ENCODE results near the gene SIRT4. TPM values are rescaled to one million over a fixed set of nuclear protein-coding genes. Genes with fewer than 3 reads are reported as not detected.

Gene SIRT4
- total RNA-seq, 1 experiment from 2014 or later = 2.8 TPM

GRCh38 chr12:120332041-120332440 is 29.9 kb downstream of the SIRT4 start:
- no peaks in the 10 kb centered on the region for H3K4me1 ChIP-seq (ENCODE audit: control insufficient read depth in 1 of 2, insufficient read depth in 2 of 2, low read length in 2 of 2)

GRCh38 chr12:120332523-120332922 is 30.4 kb downstream of the SIRT4 start:
- Histone ChIP-seq H2AFZ (ENCODE audit: low read depth, low read length, poor library complexity, severe bottlenecking) (no peak overlapping the region), H3K9me3 (ENCODE audit: control insufficient read depth in 1 of 2, insufficient read depth in 1 of 2, low read depth in 1 of 2, low read length in 2 of 2) (0 out of 4 replicates have a peak, but pooled peaks cover under 1 to 2% of the 10 kb centered on the region in 2 experiments), H3K9me2 (ENCODE audit: insufficient read depth) (no peaks in the 10 kb centered on the region), H3K27ac (ENCODE audit: low read depth, low read length) (no peak overlapping the region), H3K9ac (ENCODE audit: low read length) (no peak overlapping the region), H3K4me2 (ENCODE audit: low read length) (no peak overlapping the region), H3K4me3 (replicated peaks in 1 of 2; ENCODE audit: low read depth in 1 of 2, low read length in 2 of 2) (no peak overlapping the region), H3K79me2 (ENCODE audit: insufficient read depth, low read length) (no peaks in the 10 kb centered on the region), H3K36me3 (ENCODE audit: control insufficient read depth in 1 of 2, insufficient read depth in 2 of 2, low read length in 2 of 2) (no peaks in the 10 kb centered on the region), H3K4me1 (ENCODE audit: control insufficient read depth in 1 of 2, insufficient read depth in 2 of 2, low read length in 2 of 2) (no peaks in the 10 kb centered on the region), H4K20me1 (ENCODE audit: insufficient read depth) (no peaks in the 10 kb centered on the region), H3K27me3 (ENCODE audit: insufficient read depth, low read length) (no peaks in the 10 kb centered on the region)
- no peak for DNase-seq (ENCODE audit: low read depth, low spot score)
- ATAC-seq = no peak
- intact Hi-C loops (cut with micrococcal nuclease) = loop anchor here (10.0 kb wide), 1 partner anchor 382 kb away; the partner anchor contains the start of gene UNC119B
- CTCF ChIA-PET = no interaction called here
- POLR2A ChIA-PET = interaction anchor here (0.7 kb wide), 1 partner anchor 249 kb away, joined by 3 read pairs; the partner anchor contains the start of gene POP5
- RAD21 ChIA-PET (ENCODE audit: low non-redundant PET in 1 of 2, low total read pairs in 2 of 2, uncharacterized antibody in 2 of 2, unreplicated experiment in 2 of 2) = no interaction called here
- no TSS peak for BruUV-seq (replicated peaks)
- TF ChIP-seq SRF (IDR thresholded peaks at IDR 0.05; ENCODE audit: low read depth) (no peak), RAD21 (IDR thresholded peaks at IDR 0.05; ENCODE audit: low read depth) (no peak), CBX3 (IDR thresholded peaks at IDR 0.05; ENCODE audit: low read depth) (no peak), TCF7L2 (IDR thresholded peaks at IDR 0.05; ENCODE audit: borderline replicate concordance, extremely low read depth, insufficient read depth, insufficient read length) (no peak), CTCF (IDR thresholded peaks at IDR 0.05 in 2 of 3, conservative IDR thresholded peaks at IDR 0.05 in 1 of 3; ENCODE audit: borderline replicate concordance in 1 of 3, insufficient read depth in 1 of 3, low read depth in 2 of 3, low read length in 2 of 3) (no peak), ZBTB33 (IDR thresholded peaks at IDR 0.05; ENCODE audit: extremely low read depth, insufficient replicate concordance, low read length) (no peak), ELF1 (IDR thresholded peaks at IDR 0.05; ENCODE audit: borderline replicate concordance, low read depth) (no peak), CEBPB (IDR thresholded peaks at IDR 0.05; ENCODE audit: low read depth) (no peak), REST (IDR thresholded peaks at IDR 0.05; ENCODE audit: low read depth) (no peak)

More at GRCh38 chr12:120332041-120332440, 29.9 kb downstream of the SIRT4 start:
- Histone ChIP-seq H4K20me1 (ENCODE audit: insufficient read depth) (no peaks in the 10 kb centered on the region), H3K9ac (ENCODE audit: low read length) (no peak overlapping the region), H3K79me2 (ENCODE audit: insufficient read depth, low read length) (no peaks in the 10 kb centered on the region), H3K27ac (ENCODE audit: low read depth, low read length) (no peak overlapping the region), H3K4me3 (replicated peaks in 1 of 2; ENCODE audit: low read depth in 1 of 2, low read length in 2 of 2) (no peak overlapping the region), H2AFZ (ENCODE audit: low read depth, low read length, poor library complexity, severe bottlenecking) (no peak overlapping the region), H3K9me3 (ENCODE audit: control insufficient read depth in 1 of 2, insufficient read depth in 1 of 2, low read depth in 1 of 2, low read length in 2 of 2) (no peaks in the 10 kb centered on the region), H3K9me2 (ENCODE audit: insufficient read depth) (no peaks in the 10 kb centered on the region), H3K27me3 (ENCODE audit: insufficient read depth, low read length) (no peaks in the 10 kb centered on the region), H3K4me2 (ENCODE audit: low read length) (no peak overlapping the region), H3K36me3 (ENCODE audit: control insufficient read depth in 1 of 2, insufficient read depth in 2 of 2, low read length in 2 of 2) (no peaks in the 10 kb centered on the region)
- ATAC-seq (no peak), DNase-seq (ENCODE audit: low read depth, low spot score) (no peak)
- intact Hi-C loops (cut with micrococcal nuclease) = loop anchor here (10.0 kb wide), 1 partner anchor 383 kb away; the partner anchor contains the start of gene UNC119B
- BruUV-seq (replicated peaks) = no TSS peak
- TF ChIP-seq ELF1 (IDR thresholded peaks at IDR 0.05; ENCODE audit: borderline replicate concordance, low read depth) (no peak), EZH2phosphoT487 (IDR thresholded peaks at IDR 0.05; ENCODE audit: borderline replicate concordance) (no peak), FOSL1 (IDR thresholded peaks at IDR 0.05; ENCODE audit: low read depth) (no peak), POLR2A (IDR thresholded peaks at IDR 0.05; ENCODE audit: borderline replicate concordance, extremely low read depth, insufficient read depth, insufficient read length) (no peak), RAD21 (IDR thresholded peaks at IDR 0.05; ENCODE audit: low read depth) (no peak), YY1 (IDR thresholded peaks at IDR 0.05; ENCODE audit: extremely low read depth, insufficient replicate concordance, low read depth, low read length) (no peak)
- ChIA-PET CTCF (no interaction called here), POLR2A (no interaction called here), RAD21 (ENCODE audit: low non-redundant PET in 1 of 2, low total read pairs in 2 of 2, uncharacterized antibody in 2 of 2, unreplicated experiment in 2 of 2) (no interaction called here)

All from HCT116 (cell line).